Kidney (tissue), 14 donors: Measurements from ENCODE around the gene MAPKAP1. TPM values are rescaled to one million over a fixed set of nuclear protein-coding genes. Genes with fewer than 3 reads are reported as not detected.

ENCODE experiments used
- DNase-seq, 5 donors: peaks; one replicate each; pipeline ENCODE4 v3.0.0-alpha.2; 2013 to 2020
- FAIRE-seq: peaks from 2 replicates; lab custom pipeline; 2012; peaks lifted over from hg19 to GRCh38; lab: Jason Lieb, UNC
- H3K27ac ChIP-seq, 2 donors: one replicate each; pipeline ENCODE4 v1.7.0; 2013; ENCODE audit warnings: low read depth in 2 of 2, low read length in 2 of 2, inconsistent platforms in 1 of 2
- H3K27me3 ChIP-seq: one replicate; pipeline ENCODE4 v1.7.1; 2013; ENCODE audit warnings: low read length, inconsistent platforms; ENCODE audit not compliant: control insufficient read depth, insufficient read depth
- H3K36me3 ChIP-seq, 3 donors: one replicate each; pipeline versions ENCODE4 v1.7.0 to v1.7.1; 2013; ENCODE audit warnings: low read length in 3 of 3, control low read depth in 1 of 3, inconsistent platforms in 1 of 3; ENCODE audit not compliant: insufficient read depth in 3 of 3, control insufficient read depth in 2 of 3
- H3K4me1 ChIP-seq, 3 donors: one replicate each; pipeline versions ENCODE4 v1.7.0 to v1.7.1; 2013; ENCODE audit warnings: low read length in 3 of 3, inconsistent platforms in 1 of 3, low read depth in 1 of 3; ENCODE audit not compliant: control insufficient read depth in 2 of 3, insufficient read depth in 2 of 3
- H3K4me3 ChIP-seq, 3 donors: one replicate each; pipeline versions ENCODE4 v1.7.0 to v1.8.1; 2013; ENCODE audit warnings: low read length in 3 of 3, control low read depth in 1 of 3, inconsistent platforms in 1 of 3
- H3K9ac ChIP-seq, 3 donors: one replicate each; pipeline versions ENCODE4 v1.7.0 to v1.7.1; 2013; ENCODE audit warnings: low read length in 3 of 3, control low read depth in 1 of 3, inconsistent platforms in 1 of 3
- H3K9me3 ChIP-seq, 3 donors: one replicate each; pipeline versions ENCODE4 v1.7.0 to v1.7.1; 2013; ENCODE audit warnings: low read length in 3 of 3, control low read depth in 1 of 3, inconsistent platforms in 1 of 3; ENCODE audit not compliant: control insufficient read depth in 2 of 3, insufficient read depth in 1 of 3
- intact Hi-C: fragments of 100-400 bp; cut with DNase I; formaldehyde crosslinking; loops from one replicate; pipeline ENCODE4 v1.11.1; 2022
- polyA plus RNA-seq: library from polyadenylated mRNA; stranded (reverse); fragments of 350-450 nt; fragmentation: Illumina TruSeq; extraction: RNeasy Lipid Tissue Mini Kit (QIAGEN cat#74804); gene quantifications from one replicate; pipeline ENCODE4 v1.2.3, GENCODE V29; 2014; ENCODE audit warnings: low read depth, low replicate concordance; ENCODE audit not compliant: insufficient read depth
- total RNA-seq: library from RNA; stranded (reverse); fragmentation: NEBNext Ultra II Directional; extraction: Animal tissue kit (Norgen Biotek cat#: 25700); gene quantifications from one replicate; pipeline ENCODE4 v1.2.1, GENCODE V29; 2021
- TF ChIP-seq, protein P1 (sequence below): IDR thresholded peaks from 3 replicates; pipeline ENCODE4 v1.5.1; 2012; ENCODE audit warnings: mild to moderate bottlenecking, moderate library complexity, borderline replicate concordance; ENCODE audit not compliant: insufficient read depth; ENCODE audit errors: extremely low read depth
- donor health status: control.
- donor health status: control.
- donor health status: control.
- donor health status: control.
- donor health status: control.
- donor health status: DM: yes; HTN: yes; CAD: no.
- donor health status: Normal renal cell carcinoma (clear cell type).

MAPKAP1 gene
- total and polyA plus RNA-seq, 2 donors from 2014 or later: 70.5 to 99.4 TPM

DNA sequence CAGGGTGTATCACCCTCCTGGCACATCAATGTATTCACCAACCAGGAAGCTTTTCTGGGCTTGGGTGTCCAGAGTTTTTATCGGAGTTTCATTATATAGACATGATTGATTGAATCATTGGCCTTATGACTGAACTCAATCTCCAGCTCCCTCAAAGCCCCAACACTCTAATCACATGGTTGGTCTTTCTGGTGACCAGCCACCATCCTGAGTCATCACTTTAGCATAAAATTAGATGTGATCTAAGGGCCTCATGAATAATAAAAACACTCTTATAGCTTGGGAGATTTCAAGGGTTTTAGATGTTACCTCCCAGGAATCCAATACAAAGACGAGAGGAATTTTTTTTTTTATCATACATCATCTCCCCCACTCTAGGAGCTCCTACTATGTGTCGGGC lies 32.4 kb upstream of the MAPKAP1 start:
- intact Hi-C loops: no loop called here
- H3K9me3 ChIP-seq: no peaks in the 10 kb centered on the region
- TF ChIP-seq, protein P1, sequence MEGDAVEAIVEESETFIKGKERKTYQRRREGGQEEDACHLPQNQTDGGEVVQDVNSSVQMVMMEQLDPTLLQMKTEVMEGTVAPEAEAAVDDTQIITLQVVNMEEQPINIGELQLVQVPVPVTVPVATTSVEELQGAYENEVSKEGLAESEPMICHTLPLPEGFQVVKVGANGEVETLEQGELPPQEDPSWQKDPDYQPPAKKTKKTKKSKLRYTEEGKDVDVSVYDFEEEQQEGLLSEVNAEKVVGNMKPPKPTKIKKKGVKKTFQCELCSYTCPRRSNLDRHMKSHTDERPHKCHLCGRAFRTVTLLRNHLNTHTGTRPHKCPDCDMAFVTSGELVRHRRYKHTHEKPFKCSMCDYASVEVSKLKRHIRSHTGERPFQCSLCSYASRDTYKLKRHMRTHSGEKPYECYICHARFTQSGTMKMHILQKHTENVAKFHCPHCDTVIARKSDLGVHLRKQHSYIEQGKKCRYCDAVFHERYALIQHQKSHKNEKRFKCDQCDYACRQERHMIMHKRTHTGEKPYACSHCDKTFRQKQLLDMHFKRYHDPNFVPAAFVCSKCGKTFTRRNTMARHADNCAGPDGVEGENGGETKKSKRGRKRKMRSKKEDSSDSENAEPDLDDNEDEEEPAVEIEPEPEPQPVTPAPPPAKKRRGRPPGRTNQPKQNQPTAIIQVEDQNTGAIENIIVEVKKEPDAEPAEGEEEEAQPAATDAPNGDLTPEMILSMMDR: no peak
- DNase-seq: no peak
- no peaks in the 10 kb centered on the region for H3K36me3 ChIP-seq
- H3K27me3 ChIP-seq: no peaks in the 10 kb centered on the region
- no peak overlapping the region for H3K9ac ChIP-seq
- no peaks in the 10 kb centered on the region for H3K4me1 ChIP-seq
- H3K27ac ChIP-seq: no peak overlapping the region
- no peak for FAIRE-seq
- no peak overlapping the region for H3K4me3 ChIP-seq

- Histone ChIP-seq H3K9me3 (no peaks in the 10 kb centered on the region), H3K27ac (no peak overlapping the region), H3K27me3 (no peaks in the 10 kb centered on the region), H3K4me1 (no peaks in the 10 kb centered on the region), H3K9ac (no peak overlapping the region), H3K36me3 (no peaks in the 10 kb centered on the region), H3K4me3 (no peak overlapping the region)
- TF ChIP-seq, protein P1: no peak
- intact Hi-C loops: no loop called here
- FAIRE-seq (no peak), DNase-seq (peak in 4 of 5 donors; percentile 47 to 64 (median 61))
These were observed 25.6 kb upstream of the MAPKAP1 start for GRCh38 chr9:125732562-125732961.

GRCh38 chr9:125730168-125730567 lies 23.2 kb upstream of the MAPKAP1 start:
- no peak for FAIRE-seq
- intact Hi-C loops: no loop called here

More at GRCh38 chr9:125730168-125730567, 23.2 kb upstream of the MAPKAP1 start:
- DNase-seq: no peak
- H3K9me3 ChIP-seq: no peaks in the 10 kb centered on the region
- H3K27ac ChIP-seq: no peak overlapping the region
- no peaks in the 10 kb centered on the region for H3K36me3 ChIP-seq
- no peak overlapping the region for H3K9ac ChIP-seq
- no peaks in the 10 kb centered on the region for H3K4me1 ChIP-seq
- H3K27me3 ChIP-seq: no peaks in the 10 kb centered on the region
- no peak overlapping the region for H3K4me3 ChIP-seq
- TF ChIP-seq, protein P1: no peak
